Sigmoid colon (tissue), 4 donors: ENCODE data around the gene TP53I11.

Source experiments
- EP300 ChIP-seq, 4 donors: sonication (generic); formaldehyde crosslinking; IDR thresholded peaks; one replicate each; pipeline ENCODE4 v1.6.1; 2017; ENCODE audit warnings: antibody characterized with exemption in 4 of 4
- POLR2A ChIP-seq, 2 donors: fragments of 450-650 bp; IDR thresholded peaks; one replicate each; pipeline ENCODE4 v1.6.1; 2016; ENCODE audit warnings: antibody characterized with exemption in 2 of 2, mild to moderate bottlenecking in 2 of 2, moderate library complexity in 2 of 2
- POLR2AphosphoS5 ChIP-seq, 4 donors: sonication (generic); formaldehyde crosslinking; IDR thresholded peaks; one replicate each; pipeline ENCODE4 v1.6.1; 2017; ENCODE audit warnings: antibody characterized with exemption in 4 of 4
- TF ChIP-seq, protein P1 (sequence below), 4 experiments: fragments of 450-650 bp in 3 of 4; fragments of 200-600 bp in 1 of 4; IDR thresholded peaks; one replicate each; pipeline ENCODE4 v1.5.1; 2016 to 2019; ENCODE audit warnings: antibody characterized with exemption in 4 of 4, mild to moderate bottlenecking in 3 of 4, moderate library complexity in 2 of 4

DNA sequence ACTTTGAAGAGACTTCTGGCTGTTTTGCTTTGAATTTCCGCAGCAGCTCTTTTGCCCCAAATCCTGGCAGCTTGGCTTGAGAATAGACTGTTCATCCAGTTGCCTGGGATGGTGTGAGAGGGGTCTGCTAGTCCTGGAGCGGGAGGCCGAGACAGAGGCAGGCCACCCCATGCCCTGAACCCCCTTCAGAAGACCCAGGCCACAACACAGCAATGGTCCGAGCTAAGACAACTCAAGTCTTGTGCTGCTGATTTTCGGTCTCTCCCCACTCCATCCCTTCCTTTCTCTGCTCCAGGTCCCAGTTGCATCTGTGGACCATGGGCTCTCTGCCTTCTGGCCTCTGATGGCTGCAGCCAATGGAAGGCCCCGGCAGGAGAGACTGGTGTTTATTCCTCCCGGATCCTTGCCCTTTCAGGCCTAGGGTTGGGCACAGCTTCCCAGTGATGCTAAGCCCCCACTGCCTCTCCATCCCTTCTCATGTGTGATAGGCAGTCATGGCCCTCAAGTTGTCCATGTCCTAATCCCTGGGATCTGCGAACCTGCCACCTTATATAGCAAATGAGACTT is 31.9 kb upstream of the TP53I11 start:
- no peak for TF ChIP-seq POLR2A (IDR thresholded peaks at IDR 0.05)
- TF ChIP-seq, protein P1, sequence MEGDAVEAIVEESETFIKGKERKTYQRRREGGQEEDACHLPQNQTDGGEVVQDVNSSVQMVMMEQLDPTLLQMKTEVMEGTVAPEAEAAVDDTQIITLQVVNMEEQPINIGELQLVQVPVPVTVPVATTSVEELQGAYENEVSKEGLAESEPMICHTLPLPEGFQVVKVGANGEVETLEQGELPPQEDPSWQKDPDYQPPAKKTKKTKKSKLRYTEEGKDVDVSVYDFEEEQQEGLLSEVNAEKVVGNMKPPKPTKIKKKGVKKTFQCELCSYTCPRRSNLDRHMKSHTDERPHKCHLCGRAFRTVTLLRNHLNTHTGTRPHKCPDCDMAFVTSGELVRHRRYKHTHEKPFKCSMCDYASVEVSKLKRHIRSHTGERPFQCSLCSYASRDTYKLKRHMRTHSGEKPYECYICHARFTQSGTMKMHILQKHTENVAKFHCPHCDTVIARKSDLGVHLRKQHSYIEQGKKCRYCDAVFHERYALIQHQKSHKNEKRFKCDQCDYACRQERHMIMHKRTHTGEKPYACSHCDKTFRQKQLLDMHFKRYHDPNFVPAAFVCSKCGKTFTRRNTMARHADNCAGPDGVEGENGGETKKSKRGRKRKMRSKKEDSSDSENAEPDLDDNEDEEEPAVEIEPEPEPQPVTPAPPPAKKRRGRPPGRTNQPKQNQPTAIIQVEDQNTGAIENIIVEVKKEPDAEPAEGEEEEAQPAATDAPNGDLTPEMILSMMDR (IDR thresholded peaks at IDR 0.05): no peak
- TF ChIP-seq EP300 (IDR thresholded peaks at IDR 0.05): no peak
- TF ChIP-seq POLR2AphosphoS5 (IDR thresholded peaks at IDR 0.05): no peak
